ENCODE data around the gene ERI3.

The ERI3 gene

DNA sequence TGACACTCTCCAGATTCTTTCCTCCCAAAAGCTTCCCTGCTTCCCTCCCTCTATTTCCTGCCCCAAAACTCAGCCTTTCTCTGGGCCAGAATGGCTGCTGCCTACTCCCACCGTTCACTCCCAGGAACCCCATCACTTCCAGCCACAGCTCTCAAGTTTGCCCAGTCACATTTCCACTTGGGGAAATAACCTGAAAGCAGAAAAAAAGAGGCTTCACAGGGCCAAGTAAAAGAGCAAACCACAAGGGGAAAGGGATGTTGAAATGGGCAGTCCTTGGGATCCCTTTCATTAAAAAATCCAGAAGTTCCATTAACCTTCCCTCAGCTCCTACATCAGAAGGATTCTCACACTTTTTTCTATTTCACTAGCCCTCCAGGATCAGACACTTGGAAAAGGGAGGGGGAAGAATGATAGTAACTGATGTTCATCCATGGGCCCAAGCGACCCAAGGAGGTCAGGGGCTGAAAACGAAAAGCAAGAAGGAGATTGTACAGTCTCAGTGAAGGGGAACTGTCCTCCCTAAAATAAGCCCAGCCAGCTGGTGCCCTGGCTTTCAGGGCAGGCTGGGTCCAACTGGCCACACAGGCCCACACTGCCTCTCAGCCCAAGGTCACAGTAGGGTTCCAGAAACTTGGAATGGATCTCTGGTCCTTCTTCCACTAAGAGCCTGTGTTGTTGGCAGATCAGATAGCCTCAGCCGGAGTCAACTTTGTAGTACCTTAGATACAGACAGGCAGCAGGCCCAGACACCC lies 92.1 kb downstream of the ERI3 start:
- no peak for DNase-seq (ENCODE audit: insufficient read length, low spot score)
- TF ChIP-seq, protein P1, sequence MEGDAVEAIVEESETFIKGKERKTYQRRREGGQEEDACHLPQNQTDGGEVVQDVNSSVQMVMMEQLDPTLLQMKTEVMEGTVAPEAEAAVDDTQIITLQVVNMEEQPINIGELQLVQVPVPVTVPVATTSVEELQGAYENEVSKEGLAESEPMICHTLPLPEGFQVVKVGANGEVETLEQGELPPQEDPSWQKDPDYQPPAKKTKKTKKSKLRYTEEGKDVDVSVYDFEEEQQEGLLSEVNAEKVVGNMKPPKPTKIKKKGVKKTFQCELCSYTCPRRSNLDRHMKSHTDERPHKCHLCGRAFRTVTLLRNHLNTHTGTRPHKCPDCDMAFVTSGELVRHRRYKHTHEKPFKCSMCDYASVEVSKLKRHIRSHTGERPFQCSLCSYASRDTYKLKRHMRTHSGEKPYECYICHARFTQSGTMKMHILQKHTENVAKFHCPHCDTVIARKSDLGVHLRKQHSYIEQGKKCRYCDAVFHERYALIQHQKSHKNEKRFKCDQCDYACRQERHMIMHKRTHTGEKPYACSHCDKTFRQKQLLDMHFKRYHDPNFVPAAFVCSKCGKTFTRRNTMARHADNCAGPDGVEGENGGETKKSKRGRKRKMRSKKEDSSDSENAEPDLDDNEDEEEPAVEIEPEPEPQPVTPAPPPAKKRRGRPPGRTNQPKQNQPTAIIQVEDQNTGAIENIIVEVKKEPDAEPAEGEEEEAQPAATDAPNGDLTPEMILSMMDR (IDR thresholded peaks at IDR 0.05; ENCODE audit: insufficient read depth, missing control alignments), result no peak
- FAIRE-seq, result no peak

DNA sequence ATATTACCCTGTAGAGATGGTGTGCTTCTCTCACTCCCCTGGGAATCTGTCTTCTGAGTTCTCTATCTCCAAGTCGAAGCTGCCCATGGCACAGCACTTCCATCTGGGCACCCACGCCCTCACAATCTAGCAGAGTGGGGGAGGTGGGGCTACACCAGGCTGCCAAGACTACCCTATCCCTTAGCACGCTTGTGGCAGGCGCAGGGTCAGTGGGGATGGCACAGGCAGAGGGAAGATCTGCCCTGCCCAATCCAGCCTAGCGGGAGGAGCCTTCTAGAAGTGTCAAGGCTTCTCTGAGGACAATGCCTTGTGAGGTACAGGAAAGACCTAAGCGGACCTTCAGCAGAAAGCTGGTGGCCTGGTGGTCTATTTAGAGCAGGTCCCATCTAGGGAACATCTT lies 92.6 kb downstream of the ERI3 start:
- no peak for DNase-seq (ENCODE audit: insufficient read length, low spot score)
- no peak for FAIRE-seq
- TF ChIP-seq, protein P1 (IDR thresholded peaks at IDR 0.05; ENCODE audit: insufficient read depth, missing control alignments), result no peak

DNA sequence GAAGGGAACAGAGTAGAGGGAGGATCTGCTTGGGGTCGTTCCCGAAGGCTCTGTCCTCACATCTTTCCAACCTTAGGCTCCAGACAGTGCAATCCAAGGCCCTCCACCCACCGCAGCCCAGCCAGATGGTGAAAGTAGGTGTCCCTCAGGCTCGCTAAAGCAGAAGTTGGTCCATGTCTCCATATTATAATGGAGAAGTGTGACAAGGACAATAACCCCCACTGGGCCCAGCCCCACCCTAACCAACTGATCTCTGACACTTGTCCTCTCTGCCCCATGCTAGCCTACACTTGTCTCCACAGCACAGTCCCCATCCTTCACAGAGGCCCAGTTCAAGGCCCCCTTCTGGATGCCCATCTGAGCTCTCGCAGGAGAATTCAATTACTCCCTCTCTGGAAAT lies 93.1 kb downstream of the ERI3 start:
- TF ChIP-seq, protein P1 (IDR thresholded peaks at IDR 0.05; ENCODE audit: insufficient read depth, missing control alignments), result no peak
- DNase-seq (ENCODE audit: insufficient read length, low spot score), result no peak

DNA sequence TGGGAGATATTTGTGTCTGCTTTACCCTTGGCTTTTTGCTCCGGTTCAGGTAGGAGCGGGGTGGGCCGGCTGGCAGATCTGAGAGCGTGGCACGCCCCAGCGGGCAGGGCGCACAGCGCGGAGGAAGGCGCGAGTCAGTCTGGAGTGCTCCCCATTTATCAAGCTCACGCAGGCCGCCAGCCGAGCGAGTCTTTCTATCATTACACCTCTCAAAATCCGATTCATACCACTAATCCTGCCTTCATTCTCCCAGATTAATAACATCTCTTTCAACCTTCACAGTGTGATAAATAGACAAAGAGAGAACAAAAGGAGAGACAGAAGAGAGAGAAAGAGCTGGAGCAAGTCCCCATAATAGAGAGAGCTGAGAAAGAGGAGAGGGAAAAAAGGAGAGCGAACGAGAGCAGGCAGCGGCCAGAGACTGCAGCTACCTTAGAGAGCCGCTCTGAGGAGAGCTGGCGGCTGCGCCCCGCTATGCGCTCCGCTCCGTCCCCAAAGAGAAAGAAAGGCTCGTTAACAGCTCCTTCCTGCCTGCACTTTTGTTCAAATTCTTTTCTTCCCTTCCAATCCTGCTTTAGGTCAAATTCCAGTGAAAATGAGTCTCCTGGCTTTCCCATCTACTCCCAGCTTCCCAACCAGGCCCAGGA lies 93.8 kb downstream of the ERI3 start:
- DNase-seq (ENCODE audit: insufficient read length, low spot score), result peak; percentile 90
- FAIRE-seq, result peak; percentile 67
- TF ChIP-seq, protein P1 (IDR thresholded peaks at IDR 0.05; ENCODE audit: insufficient read depth, missing control alignments), result no peak

More for the DNA sequence above, 93.1 kb downstream of the ERI3 start:
- no peak for FAIRE-seq

DNA sequence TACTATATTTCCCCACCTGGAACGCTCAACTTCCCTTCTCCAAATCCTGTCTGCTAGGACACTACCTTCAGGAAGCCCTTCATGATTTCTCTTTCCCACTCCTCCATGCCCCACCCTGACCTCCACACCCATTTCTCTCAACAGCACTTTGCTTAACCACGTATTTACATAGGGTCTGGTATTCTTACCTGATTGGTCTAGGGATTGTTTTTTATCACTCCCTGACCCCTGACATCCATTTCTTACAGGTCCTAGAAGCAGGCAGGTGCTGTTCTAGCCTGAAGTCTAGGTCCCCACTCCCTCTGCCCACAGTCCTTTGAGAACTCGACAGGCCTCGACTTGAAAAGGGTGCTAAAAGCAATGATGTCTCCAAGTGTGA lies 94.3 kb downstream of the ERI3 start:
- no peak for FAIRE-seq
- no peak for DNase-seq (ENCODE audit: insufficient read length, low spot score)
- TF ChIP-seq, protein P1 (IDR thresholded peaks at IDR 0.05; ENCODE audit: insufficient read depth, missing control alignments), result no peak

DNA sequence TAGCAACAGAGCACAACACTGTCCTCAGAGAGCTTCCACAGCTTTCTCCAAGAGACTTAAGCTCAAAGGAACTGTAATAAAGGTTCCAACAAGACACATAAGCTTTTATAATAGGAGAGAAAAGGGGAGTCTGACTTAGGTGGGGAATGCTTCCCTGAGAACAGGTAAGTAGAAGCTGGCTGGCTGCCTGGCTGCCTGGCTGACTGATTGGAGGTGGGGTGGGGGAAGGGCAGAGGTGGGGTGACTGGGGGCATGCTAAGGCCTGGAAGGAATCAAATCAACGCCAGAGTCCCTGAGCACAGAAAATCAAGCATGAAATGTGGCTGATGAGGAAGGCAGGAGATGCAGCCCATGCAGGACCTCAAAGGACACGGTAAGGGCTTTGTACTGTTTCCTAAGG lies 96.0 kb downstream of the ERI3 start:
- TF ChIP-seq, protein P1 (IDR thresholded peaks at IDR 0.05; ENCODE audit: insufficient read depth, missing control alignments), result no peak
- no peak for DNase-seq (ENCODE audit: insufficient read length, low spot score)
- no peak for FAIRE-seq

Measured in D721Med (cell line).